Globus pallidus (tissue), 1 donor: ENCODE data around the gene AOPEP.
"Not testable (repeated sequence)": the region's sequence is repeated elsewhere in the genome, so short reads cannot be mapped to it uniquely, and the experiment has no call there.

ENCODE experiments used
- DNase-seq: peaks from one replicate; pipeline ENCODE4 v3.0.0-alpha.2; 2015; ENCODE audit warnings: low spot score

The AOPEP gene

GRCh38 chr9:95018099-95018936, 291.8 kb downstream of the AOPEP start:
- DNase-seq: no peak

GRCh38 chr9:95020644-95021043, 294.1 kb downstream of the AOPEP start:
- DNase-seq: not testable (repeated sequence)

GRCh38 chr9:95021166-95021886, 294.8 kb downstream of the AOPEP start:
- DNase-seq: no peak

- no peak for DNase-seq
Measured at GRCh38 chr9:95022657-95023056, 296.2 kb downstream of the AOPEP start.

DNA sequence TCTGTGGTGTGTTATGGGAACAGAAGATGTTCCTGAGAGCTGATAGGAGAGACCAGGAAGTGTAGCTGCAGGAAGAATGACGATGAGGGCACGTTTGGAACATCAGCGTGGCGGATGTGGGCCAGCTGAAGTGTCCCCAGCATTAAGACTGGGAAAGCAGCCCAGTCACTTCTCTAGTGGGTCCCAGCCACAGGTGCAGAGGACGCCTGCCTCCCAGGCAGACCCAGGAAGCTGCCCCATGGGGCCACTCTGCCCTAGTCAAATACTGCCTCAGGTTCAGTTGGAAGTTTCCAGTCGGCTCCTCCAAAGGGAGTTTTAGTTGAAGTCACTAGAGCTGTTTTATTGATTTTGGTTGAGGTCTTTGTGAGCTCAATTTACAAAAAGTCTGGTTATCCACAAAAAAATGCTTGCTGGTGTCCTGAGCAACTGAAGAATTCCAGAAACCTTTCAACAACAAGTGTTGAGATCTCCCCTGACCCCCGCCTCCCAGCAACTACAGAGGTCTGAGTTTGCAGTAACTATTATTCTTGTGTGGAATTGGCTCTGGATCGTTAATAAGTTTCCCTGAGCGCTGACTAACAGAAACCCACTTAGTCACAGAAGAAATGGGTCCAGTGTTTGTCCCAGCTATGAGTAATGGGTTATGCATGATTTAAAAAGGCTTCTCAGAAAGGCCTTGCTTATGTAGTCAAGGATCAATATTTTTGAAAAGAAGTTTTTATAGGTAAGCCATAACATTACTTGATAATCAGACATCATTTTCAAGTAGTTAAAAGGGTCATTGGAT, 296.9 kb downstream of the AOPEP start:
- DNase-seq: no peak

DNA sequence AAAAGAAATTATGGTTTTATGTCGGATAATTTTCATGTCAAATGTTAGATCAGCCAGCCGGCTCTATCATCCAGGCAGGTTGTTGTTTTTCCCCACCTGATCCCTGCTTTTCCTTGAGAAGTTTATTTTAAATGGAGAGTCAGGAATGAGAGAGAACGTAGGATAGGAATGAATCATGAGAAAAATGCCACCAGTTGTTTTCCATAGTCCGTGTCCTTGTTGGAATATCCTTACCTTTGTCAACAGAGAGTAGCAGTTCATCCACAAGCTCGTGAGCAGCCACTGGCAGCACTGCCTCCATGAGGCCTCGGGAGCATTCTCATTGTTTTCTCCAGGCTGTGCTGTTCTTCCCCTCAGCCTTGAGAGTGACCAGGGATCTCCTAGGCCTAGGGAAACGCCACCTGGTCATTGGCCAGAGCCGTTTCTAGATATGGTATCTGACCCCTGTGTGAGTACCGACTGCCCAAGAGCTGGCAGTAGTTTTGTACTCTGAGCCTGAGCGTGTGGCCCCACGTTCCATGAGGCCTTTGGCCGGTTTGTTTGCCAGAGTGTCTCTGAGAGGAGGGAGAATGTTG, 297.7 kb downstream of the AOPEP start:
- DNase-seq: no peak

DNA sequence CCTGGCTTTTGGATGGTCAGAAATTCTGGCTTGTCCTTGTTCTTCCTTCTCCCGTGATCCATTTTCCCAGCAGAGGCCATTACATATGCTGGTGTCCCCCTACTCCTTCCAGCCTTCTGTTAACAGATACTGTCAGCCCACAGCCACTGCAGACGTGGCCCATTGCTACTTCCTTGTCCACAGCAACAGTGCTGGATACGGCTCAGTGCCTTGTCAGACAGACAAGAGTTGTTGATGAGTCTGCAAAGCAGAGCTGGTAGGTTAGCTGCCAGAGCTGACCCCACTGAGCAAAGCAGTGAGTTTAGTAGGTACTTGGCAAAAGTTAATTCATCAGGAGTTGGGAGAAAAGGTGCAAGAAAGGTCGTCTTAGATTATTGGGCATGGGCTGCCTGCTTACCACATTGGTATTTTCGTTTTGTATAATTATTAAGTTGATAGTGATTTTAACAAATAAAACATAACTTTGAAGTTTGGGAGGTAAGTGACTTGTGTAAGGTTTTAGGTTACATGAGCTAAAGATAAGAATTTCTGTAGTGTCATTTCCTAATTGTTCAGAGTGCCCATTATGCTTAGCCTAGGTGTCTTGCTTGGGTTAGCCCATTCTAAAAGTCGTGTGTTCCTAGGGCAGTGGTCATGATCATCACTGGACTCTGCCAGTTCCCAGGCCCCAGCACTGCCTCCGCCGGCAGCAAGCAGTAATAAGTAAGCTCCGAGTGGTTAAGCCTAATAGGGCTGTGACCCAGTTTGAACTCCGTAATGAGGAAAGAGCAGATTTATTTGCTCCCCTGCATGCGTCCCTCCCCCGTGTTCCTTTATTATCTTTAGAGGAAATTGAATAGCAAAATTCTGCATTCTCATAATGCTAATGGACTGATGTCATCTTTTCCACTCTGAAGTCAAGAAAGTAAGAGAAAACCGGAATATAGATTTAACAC, 299.0 kb downstream of the AOPEP start:
- DNase-seq: no peak

DNA sequence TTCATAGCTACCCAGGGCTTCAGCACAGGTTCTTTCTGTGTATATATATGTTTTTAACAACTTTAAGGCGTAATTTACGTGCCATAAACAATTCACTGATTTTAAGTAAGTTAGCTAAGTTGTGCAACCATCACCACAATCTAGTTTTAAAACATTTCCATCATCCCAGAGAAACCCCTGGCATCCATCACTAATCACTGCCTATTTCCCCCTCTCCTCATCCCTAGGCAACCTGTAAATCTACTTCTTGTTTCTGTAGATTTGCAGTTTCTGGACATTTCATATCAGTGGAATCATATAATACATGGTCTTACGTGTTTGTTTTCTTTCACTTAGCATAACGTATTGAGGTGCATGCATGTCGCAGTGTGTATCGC, 299.6 kb downstream of the AOPEP start:
- DNase-seq: no peak

- no peak for DNase-seq
Measured at GRCh38 chr9:95027914-95028852, 301.7 kb downstream of the AOPEP start.

- no peak for DNase-seq
Measured at GRCh38 chr9:95028853-95029219, 302.3 kb downstream of the AOPEP start.

GRCh38 chr9:95029288-95029687, 302.8 kb downstream of the AOPEP start:
- no peak for DNase-seq

DNA sequence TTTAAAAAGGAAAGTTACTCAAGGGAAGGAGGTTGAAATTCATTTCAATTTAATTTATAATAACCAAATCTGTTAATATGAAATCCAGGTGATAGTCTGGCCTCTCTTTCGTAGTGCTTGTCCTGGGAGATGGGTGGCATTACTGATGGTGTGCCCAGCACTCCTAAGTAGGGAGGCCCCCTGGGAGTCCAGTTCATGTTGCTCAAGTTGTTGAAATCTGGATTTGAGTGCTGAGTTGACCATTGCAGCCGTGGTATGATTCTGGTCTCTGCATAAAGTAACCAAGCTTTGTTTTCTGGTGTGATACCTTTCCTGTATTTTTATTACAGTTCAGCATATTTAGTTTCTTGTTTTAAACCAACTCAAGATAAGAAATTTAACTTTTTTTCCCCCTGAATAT, 303.2 kb downstream of the AOPEP start:
- DNase-seq: no peak

DNA sequence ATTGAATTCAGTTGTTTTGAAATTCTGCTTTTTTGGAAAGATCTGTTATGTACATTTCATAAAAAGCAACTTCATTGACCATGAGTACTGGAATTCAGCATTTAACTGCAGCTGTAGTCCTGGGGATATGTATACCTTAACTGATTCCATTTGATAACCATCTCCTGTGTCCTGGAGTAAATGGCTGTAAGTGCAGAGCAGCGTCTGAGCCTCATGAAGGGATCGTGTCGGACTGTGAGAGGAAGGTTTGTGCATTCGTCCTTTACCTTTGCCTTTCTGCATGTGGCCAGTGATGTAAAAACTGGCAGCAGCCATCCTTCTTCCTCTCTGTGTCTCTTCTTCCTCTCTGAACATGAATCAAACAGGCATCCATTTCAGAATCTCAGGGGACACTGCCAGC, 303.8 kb downstream of the AOPEP start:
- no peak for DNase-seq

- DNase-seq: no peak
Measured at GRCh38 chr9:95030920-95031642, 304.6 kb downstream of the AOPEP start.

DNA sequence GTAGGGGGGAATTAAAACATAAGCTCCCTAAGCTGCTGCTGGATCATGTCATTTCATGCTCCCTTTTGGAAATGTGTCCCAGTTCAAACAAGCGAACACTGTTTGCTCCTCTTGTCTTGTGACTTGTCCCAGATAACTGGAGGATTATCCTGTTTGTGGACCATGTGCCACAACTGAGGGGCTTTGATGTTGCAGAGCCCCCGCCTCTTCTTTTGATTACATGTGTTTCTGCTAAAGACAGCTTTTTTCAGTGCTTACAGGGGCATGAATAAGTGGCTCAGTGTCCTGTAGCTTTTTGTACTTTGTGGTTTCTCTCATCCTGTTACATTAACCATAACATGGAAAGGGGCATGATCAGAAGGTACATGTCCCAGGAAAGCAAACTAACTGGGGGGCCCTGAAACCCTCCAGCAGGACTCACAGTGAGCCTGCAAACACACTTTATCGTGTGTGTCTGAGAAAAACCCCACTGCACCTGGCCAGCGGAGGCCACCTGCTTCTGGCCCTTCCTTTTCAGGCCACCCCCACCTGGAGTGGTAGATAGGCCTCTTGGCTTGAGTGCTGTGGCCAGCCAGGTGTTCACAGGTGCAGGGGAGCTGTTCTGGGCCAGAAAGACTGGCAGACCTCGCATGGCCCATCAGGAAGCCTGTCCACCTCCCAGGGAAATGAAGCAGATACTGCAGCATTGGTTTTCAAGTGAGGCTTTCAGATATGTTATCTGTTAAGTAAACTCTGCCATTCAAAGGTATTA, 305.4 kb downstream of the AOPEP start:
- peak; percentile 84 for DNase-seq

DNA sequence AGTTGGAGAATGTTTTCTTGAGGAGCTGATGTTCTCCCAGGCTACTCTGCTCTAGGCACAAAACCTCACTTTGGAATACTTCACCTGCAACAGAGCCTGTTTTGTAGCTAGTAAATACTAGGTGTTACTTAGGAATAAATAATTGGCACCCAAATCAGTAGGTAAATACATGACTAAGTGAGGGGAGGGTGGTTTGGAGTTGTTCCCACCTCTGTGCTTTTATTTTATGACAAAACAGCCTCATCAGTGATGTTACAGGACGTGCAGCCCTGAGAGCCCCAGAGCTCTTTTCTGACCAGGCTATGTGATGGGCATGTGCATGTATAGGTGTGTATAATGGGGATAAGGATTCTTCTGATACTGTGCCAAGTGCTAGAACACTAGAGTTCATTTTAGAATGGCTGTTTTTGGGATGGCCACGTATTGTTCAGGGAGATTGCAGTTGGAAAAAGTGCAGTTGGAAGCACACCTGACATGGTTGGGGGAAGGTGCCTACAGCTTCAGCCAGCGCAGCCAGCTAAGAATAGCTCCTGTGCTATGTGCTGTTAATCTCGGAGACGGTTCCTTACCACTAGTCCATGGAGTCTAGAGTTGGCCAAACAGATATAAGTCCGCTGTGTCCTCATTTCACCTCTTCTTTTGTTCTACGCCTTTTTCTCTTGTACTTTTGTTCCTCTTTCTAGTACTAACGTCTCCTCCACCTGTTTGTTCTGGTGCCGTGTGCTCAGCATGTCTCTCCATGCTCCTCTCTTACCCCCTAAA, 306.3 kb downstream of the AOPEP start:
- DNase-seq: no peak

GRCh38 chr9:95035846-95036245, 309.3 kb downstream of the AOPEP start:
- DNase-seq: no peak

GRCh38 chr9:95036676-95037075, 310.2 kb downstream of the AOPEP start:
- peak; percentile 76 for DNase-seq
